Lung (tissue), 16 donors: Measurements from ENCODE around the gene CTNNBL1. TPM values are rescaled to one million over a fixed set of nuclear protein-coding genes. Genes with fewer than 3 reads are reported as not detected.
A peak's percentile ranks its signal among the peaks of the same experiment; 100 is the strongest.

ENCODE experiments used
- ATAC-seq: fragments of 200-7000 bp; cut with Tn5 transposase; one replicate; pipeline ENCODE4 v1.9.1; 2020; ENCODE audit warnings: moderate number of reproducible peaks; ENCODE audit not compliant: insufficient read depth, low FRiP score
- DNase-seq, 3 donors: peaks; one replicate each; pipeline ENCODE4 v3.0.0-alpha.2; 2013 to 2017
- H3K27ac ChIP-seq, 2 donors: one replicate each; pipeline ENCODE4 v1.5.1; 2013; ENCODE audit warnings: mild to moderate bottlenecking in 2 of 2, moderate library complexity in 2 of 2, control low read depth in 1 of 2, inconsistent platforms in 1 of 2, low read depth in 1 of 2, low read length in 1 of 2
- H3K27me3 ChIP-seq, 3 donors: one replicate each; pipeline ENCODE4 v1.5.1; 2013; ENCODE audit warnings: low read length in 2 of 3; ENCODE audit not compliant: control insufficient read depth in 3 of 3, insufficient read depth in 3 of 3
- H3K36me3 ChIP-seq, 4 donors: one replicate each; pipeline ENCODE4 v1.5.1; 2013; ENCODE audit warnings: low read length in 4 of 4, mild to moderate bottlenecking in 1 of 4, moderate library complexity in 1 of 4; ENCODE audit not compliant: control insufficient read depth in 4 of 4, insufficient read depth in 4 of 4
- H3K4me1 ChIP-seq, 5 donors: one replicate each; pipeline ENCODE4 v1.5.1; 2013; ENCODE audit warnings: low read length in 5 of 5, mild to moderate bottlenecking in 2 of 5, moderate library complexity in 1 of 5; ENCODE audit not compliant: control insufficient read depth in 5 of 5, insufficient read depth in 5 of 5
- H3K4me3 ChIP-seq: one replicate; pipeline ENCODE4 v1.5.1; 2013; ENCODE audit warnings: mild to moderate bottlenecking, control low read depth, moderate library complexity
- H3K9ac ChIP-seq, 2 donors: one replicate each; pipeline ENCODE4 v1.5.1; 2013; ENCODE audit warnings: low read length in 2 of 2, control low read depth in 1 of 2; ENCODE audit not compliant: insufficient read depth in 1 of 2
- H3K9me3 ChIP-seq, 4 donors: one replicate each; pipeline ENCODE4 v1.5.1; 2013; ENCODE audit warnings: low read length in 3 of 4, mild to moderate bottlenecking in 1 of 4, moderate library complexity in 1 of 4; ENCODE audit not compliant: control insufficient read depth in 4 of 4, insufficient read depth in 3 of 4
- WGBS, 2 donors: extraction: QIAGEN DNeasy Blood & Tissue Kit; methylation state at CpG; one replicate each; pipeline ENCODE4 v1.1.7; 2013; 5-methylcytosine and 5-hydroxymethylcytosine counted together
- long read RNA-seq, 5 donors: transcript quantifications; one replicate each; lab custom pipeline, GENCODE V29; 2026
- polyA plus RNA-seq, 2 donors: library from polyadenylated mRNA; stranded (reverse); fragments of 200-250 nt; gene quantifications; one replicate each; pipeline ENCODE4 v1.2.1, GENCODE V29; 2013
- total RNA-seq, 2 donors: library from RNA; depleted of rRNA in 1 of 2; stranded (reverse); fragments of >200 nt in 1 of 2; gene quantifications; one replicate each; pipeline ENCODE4 v1.2.1, GENCODE V29; 2014 to 2021
- TF ChIP-seq, protein P1 (sequence below): IDR thresholded peaks from 2 replicates; pipeline ENCODE4 v1.5.1; 2012; ENCODE audit warnings: mild to moderate bottlenecking; ENCODE audit errors: control extremely low read depth, extremely low read depth
- donor health status: control.
- donor health status: control.
- donor health status: Bipolar disorder and iron deficiency.
- donor health status: healthy.
- donor health status: DM: yes; HTN: yes; CAD: no.

CTNNBL1 gene, protein sequence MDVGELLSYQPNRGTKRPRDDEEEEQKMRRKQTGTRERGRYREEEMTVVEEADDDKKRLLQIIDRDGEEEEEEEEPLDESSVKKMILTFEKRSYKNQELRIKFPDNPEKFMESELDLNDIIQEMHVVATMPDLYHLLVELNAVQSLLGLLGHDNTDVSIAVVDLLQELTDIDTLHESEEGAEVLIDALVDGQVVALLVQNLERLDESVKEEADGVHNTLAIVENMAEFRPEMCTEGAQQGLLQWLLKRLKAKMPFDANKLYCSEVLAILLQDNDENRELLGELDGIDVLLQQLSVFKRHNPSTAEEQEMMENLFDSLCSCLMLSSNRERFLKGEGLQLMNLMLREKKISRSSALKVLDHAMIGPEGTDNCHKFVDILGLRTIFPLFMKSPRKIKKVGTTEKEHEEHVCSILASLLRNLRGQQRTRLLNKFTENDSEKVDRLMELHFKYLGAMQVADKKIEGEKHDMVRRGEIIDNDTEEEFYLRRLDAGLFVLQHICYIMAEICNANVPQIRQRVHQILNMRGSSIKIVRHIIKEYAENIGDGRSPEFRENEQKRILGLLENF
- total RNA-seq (10 to 100 TPM; 47.3 to 51.0 TPM), polyA plus RNA-seq (10 to 100 TPM; 38.9 to 53.1 TPM)
- long read RNA-seq, donor 1, transcript CTNNBL1-201 (16 exons, 1,925 nt), result major isoform, 10 of 25 reads
- long read RNA-seq, donor 1, partial matches to known transcripts, result 11 of 25 reads
- long read RNA-seq, donor 1, other reads (novel, unspliced or antisense), result 0 of 25 reads
- long read RNA-seq, donor 2, partial matches to known transcripts, result 0 of 3 reads
- long read RNA-seq, donor 2, other reads (novel, unspliced or antisense), result 0 of 3 reads
- long read RNA-seq, donor 3, transcript CTNNBL1-201 (16 exons, 1,925 nt), result major isoform, 7 of 16 reads
- long read RNA-seq, donor 3, partial matches to known transcripts, result 5 of 16 reads
- long read RNA-seq, donor 3, other reads (novel, unspliced or antisense), result 0 of 16 reads
- long read RNA-seq, donor 4, partial matches to known transcripts, result 11 of 15 reads
- long read RNA-seq, donor 4, other reads (novel, unspliced or antisense), result 0 of 15 reads
- long read RNA-seq, donor 5, transcript CTNNBL1-201 (16 exons, 1,925 nt), result major isoform, 11 of 26 reads
- long read RNA-seq, donor 5, partial matches to known transcripts, result 12 of 26 reads
- long read RNA-seq, donor 5, other reads (novel, unspliced or antisense), result 0 of 26 reads

DNA sequence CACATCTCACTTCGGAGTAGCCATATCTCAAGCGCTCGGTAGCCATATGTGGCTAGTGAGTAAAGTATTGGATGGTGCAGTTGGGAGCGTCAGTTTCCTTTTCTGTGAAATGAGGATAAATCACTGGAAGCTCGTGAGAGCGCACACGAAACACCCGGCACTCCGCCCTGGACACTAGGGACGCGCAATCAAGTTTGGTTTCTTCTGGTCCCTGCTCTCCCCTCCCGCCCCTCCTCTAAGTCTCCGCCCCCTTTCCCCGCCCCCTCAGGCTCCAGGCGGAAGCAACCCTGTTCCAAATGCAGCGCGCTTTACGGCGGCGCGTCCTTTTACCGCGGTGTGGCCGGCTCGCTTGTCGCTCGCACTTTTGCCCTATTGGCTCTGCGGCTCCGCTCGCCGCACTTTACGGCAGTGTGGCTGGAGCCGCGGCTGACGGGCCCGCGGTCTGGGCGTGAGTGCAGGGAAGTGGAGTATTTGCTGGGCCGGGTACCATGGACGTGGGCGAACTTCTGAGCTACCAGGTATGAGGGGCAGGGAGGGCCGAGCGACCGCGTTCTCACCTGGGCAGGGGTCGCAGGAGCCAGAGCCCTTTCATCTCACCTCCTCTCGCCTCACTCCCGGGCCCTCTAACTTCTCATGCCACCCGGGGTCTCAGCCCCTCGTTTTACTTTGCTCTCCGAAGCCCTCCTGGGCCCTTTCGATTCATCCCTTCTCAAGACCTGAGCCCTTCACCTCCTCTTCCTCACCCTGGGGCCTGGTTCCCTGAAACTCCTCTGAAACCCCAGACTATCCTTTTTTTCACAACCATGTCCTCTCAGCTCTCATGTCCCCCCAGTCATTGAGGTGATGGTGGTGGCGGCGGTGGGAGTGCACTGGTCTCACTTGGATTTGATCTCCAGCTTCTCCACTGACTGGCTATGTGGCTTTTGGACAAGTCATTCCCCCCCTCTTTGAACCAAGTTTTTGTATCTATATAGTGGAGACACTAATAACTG lies at the start of gene CTNNBL1:
CTNNBL1 (plus strand) TSS at position 396 of the 992 bp plus-strand sequence; CDS start at position 489, 93 bp downstream.
- H3K9ac ChIP-seq, result peak within 1 kb of the TSS; percentile 53 to 77
- peak; percentile 98 to 99 (median 98) for DNase-seq
- peak; percentile 100 for ATAC-seq
- TF ChIP-seq, protein P1, sequence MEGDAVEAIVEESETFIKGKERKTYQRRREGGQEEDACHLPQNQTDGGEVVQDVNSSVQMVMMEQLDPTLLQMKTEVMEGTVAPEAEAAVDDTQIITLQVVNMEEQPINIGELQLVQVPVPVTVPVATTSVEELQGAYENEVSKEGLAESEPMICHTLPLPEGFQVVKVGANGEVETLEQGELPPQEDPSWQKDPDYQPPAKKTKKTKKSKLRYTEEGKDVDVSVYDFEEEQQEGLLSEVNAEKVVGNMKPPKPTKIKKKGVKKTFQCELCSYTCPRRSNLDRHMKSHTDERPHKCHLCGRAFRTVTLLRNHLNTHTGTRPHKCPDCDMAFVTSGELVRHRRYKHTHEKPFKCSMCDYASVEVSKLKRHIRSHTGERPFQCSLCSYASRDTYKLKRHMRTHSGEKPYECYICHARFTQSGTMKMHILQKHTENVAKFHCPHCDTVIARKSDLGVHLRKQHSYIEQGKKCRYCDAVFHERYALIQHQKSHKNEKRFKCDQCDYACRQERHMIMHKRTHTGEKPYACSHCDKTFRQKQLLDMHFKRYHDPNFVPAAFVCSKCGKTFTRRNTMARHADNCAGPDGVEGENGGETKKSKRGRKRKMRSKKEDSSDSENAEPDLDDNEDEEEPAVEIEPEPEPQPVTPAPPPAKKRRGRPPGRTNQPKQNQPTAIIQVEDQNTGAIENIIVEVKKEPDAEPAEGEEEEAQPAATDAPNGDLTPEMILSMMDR, result no peak
- no peaks in the 10 kb centered on the region for H3K36me3 ChIP-seq
- H3K27ac ChIP-seq, result peak within 1 kb of the TSS; percentile 52 to 69
- WGBS, 2 donors, result 1 to 2% methylated on average over 51 to 54 of the region's 54 CpGs
- H3K9me3 ChIP-seq, result no peaks in the 10 kb centered on the region
- H3K4me1 ChIP-seq, result peaks cover 4 to 17% (median 5%) of the 10 kb centered on the region in 5 donors
- peak within 1 kb of the TSS; percentile 75 for H3K4me3 ChIP-seq
- H3K27me3 ChIP-seq, result peaks cover 0 to 4% (median 2%) of the 10 kb centered on the region in 3 donors

DNA sequence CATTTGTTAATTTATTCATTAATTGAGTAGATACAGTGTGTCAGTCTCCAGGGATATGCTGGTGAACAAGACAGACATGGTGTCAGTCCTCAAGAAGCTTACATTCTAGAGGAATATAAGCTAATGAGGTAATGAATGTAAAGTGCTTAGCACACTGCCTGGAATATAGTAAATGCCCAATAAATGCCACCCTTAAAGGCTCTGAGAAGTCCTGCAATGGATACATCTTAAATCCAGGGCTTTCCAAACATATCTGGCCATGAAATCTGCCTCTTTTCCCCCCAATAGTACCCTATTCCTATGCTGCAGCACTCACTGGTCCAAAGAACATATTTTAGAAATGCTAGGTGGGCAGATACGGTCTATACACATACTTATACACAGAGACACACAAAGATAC lies 49.2 kb upstream of the CTNNBL1 start:
- no peaks in the 10 kb centered on the region for H3K36me3 ChIP-seq
- no peak overlapping the region for H3K9ac ChIP-seq
- TF ChIP-seq, protein P1, result no peak
- H3K27me3 ChIP-seq, result peaks cover 3 to 28% (median 10%) of the 10 kb centered on the region in 3 donors
- DNase-seq (no peak), ATAC-seq (no peak)
- WGBS, 2 donors, result 80 to 98% methylated on average over 1 of the region's 1 CpG
- H3K4me3 ChIP-seq, result no peak overlapping the region
- no peak overlapping the region for H3K27ac ChIP-seq
- H3K9me3 ChIP-seq, result peaks cover 0 to 5% (median 0%) of the 10 kb centered on the region in 4 donors
- no peaks in the 10 kb centered on the region for H3K4me1 ChIP-seq

DNA sequence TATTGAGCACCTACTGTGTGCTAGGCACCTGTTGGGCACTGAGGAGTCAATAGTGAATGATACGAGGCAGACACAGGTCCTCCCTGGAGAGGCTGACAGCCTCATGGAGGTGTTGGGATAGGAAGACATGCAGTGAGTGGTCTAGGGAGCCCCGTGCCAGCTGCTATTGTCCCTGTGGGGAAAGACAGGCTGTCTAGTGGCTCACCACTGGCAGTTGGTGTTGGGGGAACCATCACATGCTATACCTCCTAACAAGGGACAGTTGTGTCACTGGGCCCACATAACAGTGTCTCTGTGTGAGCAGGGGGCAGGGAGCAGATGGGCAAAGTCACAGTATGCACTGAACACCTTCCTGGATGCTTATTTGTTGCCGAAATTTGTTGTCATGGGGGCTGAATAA lies 45.9 kb upstream of the CTNNBL1 start:
- Histone ChIP-seq H3K27me3 (peaks cover 0 to 9% (median 2%) of the 10 kb centered on the region in 3 donors), H3K4me3 (no peak overlapping the region), H3K27ac (no peak overlapping the region), H3K4me1 (no peaks in the 10 kb centered on the region), H3K36me3 (no peaks in the 10 kb centered on the region), H3K9ac (no peak overlapping the region), H3K9me3 (peaks cover 0 to 3% (median 0%) of the 10 kb centered on the region in 4 donors)
- WGBS, 2 donors, result 84 to 87% methylated on average over 3 of the region's 3 CpGs
- ATAC-seq, result no peak
- no peak for DNase-seq
- TF ChIP-seq, protein P1, result no peak
